Measurements from ENCODE around the gene ZNF274. TPM values are rescaled to one million over a fixed set of nuclear protein-coding genes. Genes with fewer than 3 reads are reported as not detected.

The ZNF274 gene
- total and polyA plus RNA-seq, 9 of the 15 experiments (the other 6 are each of a cell fraction or from before 2014, with no cell fraction given) = 5.2 to 37.0 (median 28.1) TPM

- TF ChIP-seq ZNF121 (CRISPR knock-in tag; conservative IDR thresholded peaks at IDR 0.05) (no peak), RBFOX2 (IDR thresholded peaks at IDR 0.05; ENCODE audit: low read depth, low read length) (peak; percentile 98), RBM14 (IDR thresholded peaks at IDR 0.05; ENCODE audit: borderline replicate concordance, insufficient read depth, low read depth, low read length) (no peak), EZH2 (IDR thresholded peaks at IDR 0.05; ENCODE audit: borderline replicate concordance, low read depth, low read length) (no peak), ESRRB (CRISPR knock-in tag; IDR thresholded peaks at IDR 0.05; ENCODE audit: borderline replicate concordance) (no peak), HDAC2 (IDR thresholded peaks at IDR 0.05) (no peak), KDM4B (IDR thresholded peaks at IDR 0.05; ENCODE audit: borderline replicate concordance in 2 of 2, low read depth in 1 of 2) (no peak), C11orf30 (IDR thresholded peaks at IDR 0.05; ENCODE audit: low read depth) (peak; percentile 55), ZNF444 (CRISPR knock-in tag; IDR thresholded peaks at IDR 0.05) (no peak), DDX20 (tag; IDR thresholded peaks at IDR 0.05; ENCODE audit: low read depth) (no peak), FOXM1 (IDR thresholded peaks at IDR 0.05; ENCODE audit: low read depth) (no peak), FOXM1 (CRISPR knock-in tag; IDR thresholded peaks at IDR 0.05; ENCODE audit: low read depth) (no peak), ZNF140 (CRISPR knock-in tag; IDR thresholded peaks at IDR 0.05) (no peak), TARDBP (IDR thresholded peaks at IDR 0.05) (no peak), SMAD2 (IDR thresholded peaks at IDR 0.05; ENCODE audit: low read depth, low read length) (no peak), ARID3A (IDR thresholded peaks at IDR 0.05; ENCODE audit: borderline replicate concordance, low read depth, low read length) (no peak), ZBTB40 (IDR thresholded peaks at IDR 0.05) (peak; percentile 86), ZBTB40 (CRISPR knock-in tag; IDR thresholded peaks at IDR 0.05) (no peak), HMG20A (CRISPR knock-in tag; conservative IDR thresholded peaks at IDR 0.05) (no peak)
These were observed 45.9 kb downstream of the ZNF274 start, which contains the start of gene ZNF544 (continued) for GRCh38 chr19:58228585-58229254.
